Caco-2 (cell line): ENCODE results near the gene NFKB2. TPM values are rescaled to one million over a fixed set of nuclear protein-coding genes. Genes with fewer than 3 reads are reported as not detected.

Experiments used
- BruUV-seq: library from RNA; stranded (reverse); fragments of 400-500 nt; replicated peaks from 2 replicates; lab custom pipeline; 2021; lab: Mats Ljungman, UMichigan
- CTCF ChIA-PET: fragments of 300-600 bp; sonication (Branson Sonifier 250); formaldehyde crosslinking; loops from one replicate; lab custom pipeline; 2022; ENCODE audit warnings: antibody characterized with exemption; lab: Charles Lee
- POLR2A ChIA-PET: fragments of 300-600 bp; sonication (Branson Sonifier 250); formaldehyde crosslinking; loops from one replicate; lab custom pipeline; 2022; ENCODE audit warnings: antibody characterized with exemption; lab: Charles Lee
- DNase-seq, 2 experiments: peaks; one replicate each; pipeline versions ENCODE4 v3.0.0 to v3.0.0-alpha.2; 2020 to 2022
- H3K27me3 ChIP-seq: replicated peaks from 2 replicates; pipeline ENCODE4 v1.6.0; 2011; ENCODE audit warnings: low read length; ENCODE audit not compliant: control insufficient read depth, insufficient read depth
- H3K36me3 ChIP-seq: 2 replicates; pipeline ENCODE4 v1.5.1; 2011; ENCODE audit warnings: low read length; ENCODE audit not compliant: control insufficient read depth, insufficient read depth
- H3K4me1 ChIP-seq: fragments of 250-450 bp; sonication (Bioruptor Pico); 2 replicates; pipeline ENCODE4 v1.5.1; 2020; ENCODE audit warnings: mild to moderate bottlenecking
- H3K4me3 ChIP-seq: 2 replicates; pipeline ENCODE4 v1.5.1; 2011; ENCODE audit warnings: low read depth, mild to moderate bottlenecking, control low read depth, low read length
- H3K9me3 ChIP-seq: fragments of 250-450 bp; sonication (Bioruptor Pico); 2 replicates; pipeline ENCODE4 v1.5.1; 2020; ENCODE audit warnings: mild to moderate bottlenecking, moderate library complexity
- H3K27ac Mint-ChIP-seq: one replicate; pipeline ENCODE4 v1.8.0; 2022; ENCODE audit warnings: mixed read lengths; ENCODE audit not compliant: unreplicated experiment
- H3K27me3 Mint-ChIP-seq: one replicate; pipeline ENCODE4 v1.8.0; 2022; ENCODE audit warnings: mixed read lengths; ENCODE audit not compliant: insufficient read depth, unreplicated experiment
- H3K36me3 Mint-ChIP-seq: one replicate; pipeline ENCODE4 v1.8.0; 2022; ENCODE audit warnings: mild to moderate bottlenecking, mixed read lengths; ENCODE audit not compliant: insufficient read depth, unreplicated experiment
- H3K4me1 Mint-ChIP-seq: one replicate; pipeline ENCODE4 v1.8.0; 2022; ENCODE audit warnings: low read depth, mixed read lengths; ENCODE audit not compliant: unreplicated experiment
- H3K4me3 Mint-ChIP-seq: one replicate; pipeline ENCODE4 v1.8.0; 2022; ENCODE audit warnings: mild to moderate bottlenecking, moderate library complexity, mixed read lengths; ENCODE audit not compliant: unreplicated experiment
- H3K9me3 Mint-ChIP-seq: one replicate; pipeline ENCODE4 v1.8.0; 2022; ENCODE audit warnings: mixed read lengths; ENCODE audit not compliant: unreplicated experiment
- intact Hi-C: fragments of 100-400 bp; cut with micrococcal nuclease; formaldehyde crosslinking; loops from one replicate; pipeline ENCODE4 v1.10.0; 2022; ENCODE audit not compliant: unreplicated experiment
- total RNA-seq: library from RNA; stranded (reverse); gene quantifications from 2 replicates; pipeline ENCODE4 v1.2.3, GENCODE V29; 2022
- TF ChIP-seq, protein P1 (sequence below), 2 experiments: fragments of 200-600 bp in 1 of 2; IDR thresholded peaks; 1 replicate in 1 of 2; 2 replicates in 1 of 2; pipeline versions ENCODE4 v1.5.1 to v1.8.0; 2011 to 2022; ENCODE audit warnings: antibody characterized with exemption in 1 of 2, control low read depth in 1 of 2, inconsistent platforms in 1 of 2, low read depth in 1 of 2, low read length in 1 of 2, mild to moderate bottlenecking in 1 of 2, moderate library complexity in 1 of 2; ENCODE audit not compliant: insufficient read depth in 1 of 2, severe bottlenecking in 1 of 2, unreplicated experiment in 1 of 2

The NFKB2 gene
- total RNA-seq, 1 experiment from 2014 or later = 36.5 TPM

DNA sequence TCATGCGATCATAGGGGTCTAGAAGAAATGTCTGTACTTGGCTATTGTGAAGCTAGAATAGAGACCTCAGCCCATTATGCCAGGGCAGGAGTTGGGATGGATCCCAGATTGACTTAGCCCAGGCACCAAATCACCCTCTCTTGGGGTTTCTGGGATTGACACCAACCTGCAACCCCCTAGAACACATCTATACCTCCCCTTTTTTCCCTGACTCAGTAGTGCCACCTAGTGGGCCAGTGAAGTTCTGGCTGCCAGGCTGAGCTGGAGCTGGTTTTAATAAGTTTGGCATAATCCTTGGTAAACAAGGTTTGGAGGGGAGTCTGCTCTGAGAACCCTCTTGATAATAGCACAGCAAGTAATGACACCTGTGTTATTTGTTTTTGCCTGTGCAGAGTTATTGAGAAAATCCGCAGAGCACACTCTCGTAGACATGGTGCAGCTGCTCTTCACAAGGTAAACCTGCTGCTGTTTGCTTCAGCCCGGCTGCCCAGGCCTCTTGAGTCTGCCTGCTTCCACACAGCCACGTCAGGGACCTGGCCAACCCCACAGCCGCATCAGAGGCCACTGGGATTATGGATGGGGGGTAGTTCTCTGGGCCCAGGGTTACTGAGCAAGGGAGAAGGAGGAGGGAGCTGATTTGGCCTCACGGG, 43.3 kb upstream of the NFKB2 start:
- POLR2A ChIA-PET = interaction anchor here (0.8 kb wide), 1 partner anchor 107 kb away, joined by 3 read pairs; the partner anchor contains the start of gene GBF1
- H3K9me3 ChIP-seq = no peaks in the 10 kb centered on the region
- Mint-ChIP-seq H3K27me3 (no peaks in the 10 kb centered on the region), H3K4me1 (no peaks in the 10 kb centered on the region), H3K4me3 (no peak overlapping the region), H3K36me3 (peaks cover 77% of the 10 kb centered on the region), H3K9me3 (no peaks in the 10 kb centered on the region), H3K27ac (peak overlapping the region; percentile 53)
- no peaks in the 10 kb centered on the region for H3K27me3 ChIP-seq
- BruUV-seq = no TSS peak
- peaks cover 3% of the 10 kb centered on the region; the same call in 1 of the 2 replicates for H3K36me3 ChIP-seq
- peak; percentile 68 to 74 for DNase-seq
- no peaks in the 10 kb centered on the region for H3K4me1 ChIP-seq
- intact Hi-C loops = loop anchor here (1.0 kb wide), 2 partner anchors 123 to 183 kb away; no protein-coding TSS in a partner anchor
- TF ChIP-seq, protein P1, sequence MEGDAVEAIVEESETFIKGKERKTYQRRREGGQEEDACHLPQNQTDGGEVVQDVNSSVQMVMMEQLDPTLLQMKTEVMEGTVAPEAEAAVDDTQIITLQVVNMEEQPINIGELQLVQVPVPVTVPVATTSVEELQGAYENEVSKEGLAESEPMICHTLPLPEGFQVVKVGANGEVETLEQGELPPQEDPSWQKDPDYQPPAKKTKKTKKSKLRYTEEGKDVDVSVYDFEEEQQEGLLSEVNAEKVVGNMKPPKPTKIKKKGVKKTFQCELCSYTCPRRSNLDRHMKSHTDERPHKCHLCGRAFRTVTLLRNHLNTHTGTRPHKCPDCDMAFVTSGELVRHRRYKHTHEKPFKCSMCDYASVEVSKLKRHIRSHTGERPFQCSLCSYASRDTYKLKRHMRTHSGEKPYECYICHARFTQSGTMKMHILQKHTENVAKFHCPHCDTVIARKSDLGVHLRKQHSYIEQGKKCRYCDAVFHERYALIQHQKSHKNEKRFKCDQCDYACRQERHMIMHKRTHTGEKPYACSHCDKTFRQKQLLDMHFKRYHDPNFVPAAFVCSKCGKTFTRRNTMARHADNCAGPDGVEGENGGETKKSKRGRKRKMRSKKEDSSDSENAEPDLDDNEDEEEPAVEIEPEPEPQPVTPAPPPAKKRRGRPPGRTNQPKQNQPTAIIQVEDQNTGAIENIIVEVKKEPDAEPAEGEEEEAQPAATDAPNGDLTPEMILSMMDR (IDR thresholded peaks at IDR 0.05; ENCODE audit: insufficient read depth in 1 of 2, low read depth in 1 of 2, low read length in 1 of 2, severe bottlenecking in 1 of 2, unreplicated experiment in 1 of 2) = peak; percentile 87 to 92
- H3K4me3 ChIP-seq = no peak overlapping the region
- CTCF ChIA-PET = interaction anchor here (0.5 to 5.9 kb wide), 19 partner anchors 11 to 197 kb away, joined by 3 to 115 read pairs (median 4); partner anchors contain the start of genes CUEDC2, ELOVL3, GBF1 and NFKB2

DNA sequence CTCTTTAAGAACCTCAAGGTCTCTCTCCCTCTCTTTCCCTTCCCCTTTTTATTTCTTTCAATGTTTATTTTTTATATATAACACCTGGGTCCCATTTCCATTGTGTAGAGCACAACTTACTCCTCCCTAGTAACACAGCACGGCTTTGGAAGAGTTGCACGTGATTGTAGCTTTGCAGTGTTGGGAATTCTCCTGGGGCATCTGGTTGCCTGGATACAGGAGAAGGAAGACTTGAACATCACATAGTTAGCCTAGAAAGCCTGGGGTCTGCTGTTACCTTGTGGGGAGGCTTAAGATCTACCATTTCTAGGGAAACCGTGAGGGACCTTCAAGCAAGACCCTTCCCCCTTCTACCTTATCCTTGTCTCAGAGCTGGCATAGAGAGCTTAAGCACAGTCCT, 41.1 kb upstream of the NFKB2 start:
- TF ChIP-seq, protein P1 (IDR thresholded peaks at IDR 0.05; ENCODE audit: insufficient read depth in 1 of 2, low read depth in 1 of 2, low read length in 1 of 2, severe bottlenecking in 1 of 2, unreplicated experiment in 1 of 2) = no peak
- Mint-ChIP-seq H3K27ac (no peak overlapping the region), H3K4me1 (no peaks in the 10 kb centered on the region), H3K4me3 (no peak overlapping the region), H3K9me3 (no peaks in the 10 kb centered on the region), H3K36me3 (peaks cover 84% of the 10 kb centered on the region), H3K27me3 (no peaks in the 10 kb centered on the region)
- no TSS peak for BruUV-seq
- Histone ChIP-seq H3K4me3 (no peak overlapping the region), H3K27me3 (no peaks in the 10 kb centered on the region), H3K36me3 (peaks cover 4% of the 10 kb centered on the region; the same call in 1 of the 2 replicates), H3K4me1 (no peaks in the 10 kb centered on the region), H3K9me3 (no peaks in the 10 kb centered on the region)
- no peak for DNase-seq
- ChIA-PET POLR2A (no interaction called here), CTCF (interaction anchor here (1.2 kb wide), 1 partner anchor 40 kb away, joined by 3 read pairs; no protein-coding TSS in a partner anchor)
- intact Hi-C loops = no loop called here

- Mint-ChIP-seq H3K27me3 (no peaks in the 10 kb centered on the region), H3K9me3 (no peaks in the 10 kb centered on the region), H3K4me1 (no peaks in the 10 kb centered on the region), H3K36me3 (peaks cover 90% of the 10 kb centered on the region), H3K4me3 (no peak overlapping the region), H3K27ac (no peak overlapping the region)
- TF ChIP-seq, protein P1 (IDR thresholded peaks at IDR 0.05; ENCODE audit: insufficient read depth in 1 of 2, low read depth in 1 of 2, low read length in 1 of 2, severe bottlenecking in 1 of 2, unreplicated experiment in 1 of 2) = no peak
- H3K36me3 ChIP-seq = peaks cover 4% of the 10 kb centered on the region
- H3K4me3 ChIP-seq = no peak overlapping the region
- POLR2A ChIA-PET = no interaction called here
- no peaks in the 10 kb centered on the region for H3K27me3 ChIP-seq
- CTCF ChIA-PET = no interaction called here
- no peaks in the 10 kb centered on the region for H3K9me3 ChIP-seq
- H3K4me1 ChIP-seq = no peaks in the 10 kb centered on the region
- DNase-seq = no peak
- BruUV-seq = no TSS peak
- intact Hi-C loops = no loop called here
These were observed 36.7 kb upstream of the NFKB2 start for GRCh38 chr10:102358712-102359382.
